CD4-positive, alpha-beta T cell treated with Interleukin-4 for 4 hours (primary cell): ENCODE results near the gene AS3MT.
A peak's percentile ranks its signal among the peaks of the same experiment; 100 is the strongest.
"Not testable (repeated sequence)": the region's sequence is repeated elsewhere in the genome, so short reads cannot be mapped to it uniquely, and the experiment has no call there.

Source experiments
- DNase-seq: peaks from one replicate; pipeline ENCODE4 v3.0.0-alpha.2; 2020

Gene AS3MT

DNA sequence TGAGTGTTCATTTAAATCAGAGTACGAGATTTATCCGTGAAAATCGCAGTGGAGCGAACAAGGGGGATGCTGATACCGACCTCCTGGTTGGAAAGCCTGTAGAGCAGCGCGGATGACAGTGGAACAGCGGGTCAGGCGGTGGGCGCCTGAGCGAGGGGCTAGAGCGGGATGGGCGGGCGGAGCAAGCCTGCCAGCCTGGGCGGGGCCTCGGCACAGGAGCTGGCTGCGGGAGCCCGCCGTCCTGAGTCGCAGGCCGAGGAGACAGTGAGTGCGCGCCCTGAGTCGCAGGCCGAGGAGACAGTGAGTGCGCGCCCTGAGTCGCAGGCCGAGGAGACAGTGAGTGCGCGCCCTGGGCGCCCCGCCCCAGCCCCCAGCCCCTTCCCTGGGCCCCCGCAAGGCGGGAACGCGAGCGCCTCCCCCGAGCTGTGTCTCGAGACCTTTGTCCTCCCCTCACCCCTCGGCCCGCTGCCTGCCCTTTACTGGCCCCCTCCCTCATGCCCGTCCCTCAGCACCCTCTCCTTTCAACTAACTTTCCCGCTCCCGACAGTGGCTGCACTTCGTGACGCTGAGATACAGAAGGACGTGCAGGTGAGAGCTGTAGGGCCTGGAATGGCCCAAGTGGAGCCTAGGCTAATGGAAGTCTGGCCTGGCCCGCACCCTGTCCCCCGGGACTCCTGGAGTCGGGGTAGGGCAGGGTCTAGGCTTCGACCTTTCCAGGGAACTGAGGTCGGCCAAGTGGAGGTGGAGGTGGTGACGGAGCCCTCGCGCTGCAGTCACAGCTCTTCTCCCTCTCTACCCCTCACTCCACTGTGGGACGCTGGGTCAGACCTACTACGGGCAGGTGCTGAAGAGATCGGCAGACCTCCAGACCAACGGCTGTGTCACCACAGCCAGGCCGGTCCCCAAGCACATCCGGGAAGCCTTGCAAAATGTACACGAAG is at the start of gene AS3MT:
TSS of gene AS3MT (plus strand) at position 213 of the 941 bp plus-strand sequence. CDS start at position 336, 123 bp downstream.
- DNase-seq = no peak

GRCh38 chr10:102820008-102820407 is 49.3 kb upstream of the AS3MT start:
- DNase-seq = not testable (repeated sequence)

- DNase-seq = no peak
Observed at GRCh38 chr10:102822222-102822621, 47.0 kb upstream of the AS3MT start.

GRCh38 chr10:102824664-102825063 is 44.6 kb upstream of the AS3MT start:
- no peak for DNase-seq

DNA sequence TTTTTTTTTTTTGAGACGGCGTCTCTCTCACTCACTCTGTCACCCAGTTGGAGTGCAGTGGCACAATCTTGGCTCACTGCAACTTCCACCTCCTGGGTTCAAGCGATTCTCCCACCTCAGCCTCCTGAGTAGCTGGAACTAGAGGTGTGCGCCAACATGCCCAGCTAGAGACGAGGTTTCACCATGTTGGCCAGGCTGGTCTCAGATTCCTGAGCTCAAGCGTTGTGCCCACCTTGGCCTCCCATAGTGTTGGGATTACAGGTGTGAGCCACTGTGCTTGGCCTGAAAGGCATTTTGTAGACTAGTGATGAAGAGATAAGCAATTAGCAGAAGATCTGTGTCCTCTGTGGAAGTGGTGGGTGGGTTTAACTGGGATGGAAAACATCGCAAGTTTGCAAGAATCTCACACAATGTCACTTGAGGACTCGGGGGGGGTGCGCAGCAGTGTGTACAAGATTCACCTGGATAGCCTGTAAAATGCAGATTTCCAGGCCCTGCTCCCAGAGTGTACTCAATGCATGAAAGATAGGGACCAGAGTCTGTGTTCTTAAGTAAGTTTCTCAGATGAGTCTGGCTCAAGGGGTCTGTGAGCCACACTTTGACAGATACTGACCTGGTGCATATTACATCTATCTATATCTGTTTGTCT is 43.0 kb upstream of the AS3MT start:
- DNase-seq = no peak

DNA sequence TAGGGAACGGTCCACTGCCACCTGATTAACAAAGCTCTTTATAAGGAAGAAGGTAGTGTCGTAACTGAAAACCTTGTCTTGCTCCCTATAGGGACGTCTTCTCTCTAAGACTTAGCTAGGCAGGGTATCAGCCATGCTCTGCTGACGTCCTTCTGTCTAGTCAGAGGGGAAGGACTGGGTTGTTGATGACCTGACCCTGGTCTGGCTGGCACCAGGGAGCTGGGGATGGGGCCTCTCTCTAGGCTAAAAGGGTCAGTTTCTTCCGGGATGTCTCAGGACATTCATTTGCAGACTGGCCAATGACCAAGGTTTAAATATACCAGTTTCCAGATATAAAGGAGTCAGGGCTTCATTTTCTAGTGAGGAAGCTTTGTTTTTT is 41.7 kb upstream of the AS3MT start:
- DNase-seq = no peak

- DNase-seq = no peak
Observed at GRCh38 chr10:102831322-102832071, 37.8 kb upstream of the AS3MT start.

DNA sequence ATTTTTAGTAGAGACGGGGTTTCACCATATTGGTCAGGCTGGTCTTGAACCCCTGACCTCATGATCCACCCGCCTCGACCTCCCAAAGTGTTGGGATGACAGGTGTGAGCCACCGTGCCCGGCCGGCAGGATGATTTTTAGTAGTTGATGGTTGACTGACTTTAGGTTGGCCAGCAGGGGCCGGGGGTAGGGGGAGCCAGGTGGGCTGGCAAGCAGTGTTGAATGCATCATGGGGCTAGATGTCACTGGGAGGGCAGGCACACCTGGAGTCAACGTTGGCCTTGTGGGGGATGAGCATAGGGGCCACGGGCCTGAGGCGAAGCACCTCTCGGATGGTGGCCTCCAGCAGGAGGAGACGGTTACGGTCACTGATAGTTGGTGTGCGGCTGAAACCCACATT is 37.0 kb upstream of the AS3MT start:
- DNase-seq = no peak

- no peak for DNase-seq
Observed at GRCh38 chr10:102832987-102833386, 36.3 kb upstream of the AS3MT start.

DNA sequence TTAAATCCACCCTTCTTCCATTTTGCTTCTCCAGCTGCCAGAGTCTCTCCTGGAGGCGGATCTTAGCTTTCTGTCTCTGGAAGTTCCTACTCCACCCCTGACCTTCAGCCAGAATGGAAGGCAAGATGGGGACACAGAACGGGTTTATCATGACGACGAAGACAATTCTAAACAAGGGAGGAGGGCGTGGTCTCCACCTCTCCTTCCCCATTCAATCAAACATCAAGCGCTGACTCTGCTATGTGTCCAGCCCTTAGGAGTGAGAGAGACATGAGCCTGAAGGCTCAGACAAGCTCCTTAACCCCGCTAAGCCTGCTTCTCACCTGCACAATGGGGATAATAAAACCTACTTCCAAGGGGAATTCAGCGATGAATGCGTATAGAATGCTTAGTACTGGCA is 35.1 kb upstream of the AS3MT start:
- DNase-seq = no peak

GRCh38 chr10:102835007-102835482 is 34.2 kb upstream of the AS3MT start:
- peak; percentile 65 for DNase-seq

GRCh38 chr10:102837230-102837721 is 32.0 kb upstream of the AS3MT start, which contains the start of gene CYP17A1:
Gene CYP17A1, minus strand, starts transcription at chr10:102837413. Its CDS starts 52 bp downstream, at chr10:102837361.
- no peak for DNase-seq

- not testable (repeated sequence) for DNase-seq
Observed at GRCh38 chr10:102838276-102838927, 30.9 kb upstream of the AS3MT start.

GRCh38 chr10:102841827-102842345 is 27.4 kb upstream of the AS3MT start:
- no peak for DNase-seq

GRCh38 chr10:102843139-102843538 is 26.1 kb upstream of the AS3MT start:
- DNase-seq = not testable (repeated sequence)

GRCh38 chr10:102844190-102844776 is 25.0 kb upstream of the AS3MT start:
- DNase-seq = not testable (repeated sequence)

DNA sequence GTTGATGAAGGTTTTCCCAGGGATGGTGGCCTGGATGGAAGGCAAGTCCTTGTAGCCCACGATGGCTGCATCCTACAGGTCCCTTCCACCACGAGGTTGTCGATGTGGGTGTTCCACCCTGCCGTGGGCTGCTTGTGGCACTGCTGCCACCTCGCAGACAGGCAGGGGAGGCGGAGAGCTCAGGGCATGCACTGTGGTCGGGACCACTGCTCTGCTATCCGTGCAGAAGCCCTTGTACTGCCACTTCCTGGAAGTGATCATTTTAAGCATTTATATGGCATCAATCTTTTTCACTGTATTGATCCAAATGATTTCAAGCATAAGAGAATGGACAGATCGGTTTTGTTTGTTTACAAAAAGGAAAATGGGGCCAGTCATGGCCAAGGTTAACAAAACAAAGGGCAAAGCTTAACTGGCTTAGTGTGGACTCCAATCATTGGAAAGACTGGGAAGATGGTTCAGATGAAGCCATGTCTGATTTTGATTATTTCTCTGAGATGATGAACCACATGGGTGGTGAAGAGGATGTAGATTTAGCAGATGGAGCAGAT is 23.8 kb upstream of the AS3MT start:
- DNase-seq = no peak

- no peak for DNase-seq
Observed at GRCh38 chr10:102850025-102850518, 19.2 kb upstream of the AS3MT start.

- not testable (repeated sequence) for DNase-seq
Observed at GRCh38 chr10:102853237-102853636, 16.0 kb upstream of the AS3MT start.

DNA sequence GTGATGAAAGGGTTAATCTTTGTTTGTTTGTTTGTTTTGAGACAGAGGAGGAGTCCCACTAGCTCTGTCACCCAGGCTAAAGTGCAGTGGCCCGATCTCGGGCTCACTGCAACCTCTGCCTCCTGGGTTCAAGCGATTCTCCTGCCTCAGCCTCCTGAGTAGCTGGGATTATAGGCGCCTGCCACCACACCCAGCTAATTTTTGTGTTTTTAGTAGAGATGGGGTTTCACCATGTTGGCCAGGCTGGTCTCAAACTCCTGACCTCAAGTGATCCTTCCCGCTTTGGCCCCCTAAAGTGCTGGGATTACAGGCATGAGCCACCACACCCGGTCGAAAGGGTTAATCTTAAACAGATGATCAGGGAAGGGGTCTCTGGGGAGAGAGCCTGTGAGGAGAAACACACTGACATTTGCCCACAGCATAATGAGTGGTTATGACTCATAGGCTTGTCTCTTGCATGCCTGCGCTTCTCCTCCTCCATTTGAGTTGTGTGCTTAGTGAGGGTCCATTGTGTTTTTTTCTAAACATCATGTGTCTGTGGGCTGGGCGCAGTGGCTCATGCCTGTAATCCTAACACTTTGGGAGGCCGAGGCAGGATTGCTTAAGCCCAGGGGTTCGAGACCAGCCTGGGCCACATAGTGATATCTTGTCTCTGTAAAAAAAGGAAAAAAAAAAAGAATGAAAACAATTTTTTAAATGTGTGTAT is 13.4 kb upstream of the AS3MT start:
- not testable (repeated sequence) for DNase-seq
